ENCODE data around the gene TMEM242. TPM values are rescaled to one million over a fixed set of nuclear protein-coding genes. Genes with fewer than 3 reads are reported as not detected.

TMEM242 gene
- total RNA-seq, 4 donors from 2014 or later: 3.9 to 7.7 (median 6.3) TPM

DNA sequence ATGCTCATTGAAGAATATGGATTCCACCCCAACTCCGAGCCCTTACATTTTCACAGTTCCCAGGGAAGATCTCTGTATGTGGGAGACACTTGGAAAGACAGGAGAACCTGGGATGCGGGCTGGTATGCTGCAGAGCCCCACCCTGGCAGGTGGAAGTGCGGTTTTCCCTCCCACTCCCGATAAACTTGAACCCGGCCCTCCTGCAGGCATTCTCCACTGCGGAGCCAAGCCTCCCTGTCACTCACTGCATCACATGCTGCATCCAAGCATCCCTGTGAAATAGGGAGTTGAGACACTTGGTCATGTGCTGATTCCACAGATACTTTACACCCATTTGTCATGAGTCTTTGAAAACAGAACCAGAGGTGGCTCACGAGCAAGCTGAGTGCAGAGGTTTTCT is 35.4 kb downstream of the TMEM242 start:
- Histone ChIP-seq H3K36me3 (peaks cover 0 to 26% of the 10 kb centered on the region in 2 donors), H3K9me3 (no peaks in the 10 kb centered on the region), H3K27me3 (no peaks in the 10 kb centered on the region), H3K27ac (no peak overlapping the region), H3K4me1 (no peaks in the 10 kb centered on the region), H3K4me3 (no peak overlapping the region)
- DNase-seq (no peak), ATAC-seq (no peak)
- in situ Hi-C loops (cut with MboI; ENCODE audit: low sequenced_read_pairs in 4 of 4): loop anchor here in 1 of 4 donors (25.0 kb wide), 1 partner anchor 251 kb away; no protein-coding TSS in a partner anchor
- intact Hi-C loops (cut with DNase I; ENCODE audit: low total_unique reads): no loop called here
- no peak for TF ChIP-seq POLR2A (IDR thresholded peaks at IDR 0.05)
- TF ChIP-seq CTCF (IDR thresholded peaks at IDR 0.05 in 4 of 5, conservative IDR thresholded peaks at IDR 0.05 in 1 of 5): no peak

GRCh38 chr6:157287247-157287850 is 36.0 kb downstream of the TMEM242 start:
- Histone ChIP-seq H3K27ac (no peak overlapping the region), H3K27me3 (no peaks in the 10 kb centered on the region), H3K36me3 (peaks cover 0 to 20% of the 10 kb centered on the region in 2 donors), H3K9me3 (no peaks in the 10 kb centered on the region), H3K4me1 (no peaks in the 10 kb centered on the region), H3K4me3 (no peak overlapping the region)
- TF ChIP-seq CTCF (IDR thresholded peaks at IDR 0.05 in 4 of 5, conservative IDR thresholded peaks at IDR 0.05 in 1 of 5): no peak
- intact Hi-C loops (cut with DNase I; ENCODE audit: low total_unique reads) (no loop called here), in situ Hi-C loops (cut with MboI; ENCODE audit: low sequenced_read_pairs in 4 of 4) (loop anchor here in 1 of 4 donors (25.0 kb wide), 1 partner anchor 250 kb away; no protein-coding TSS in a partner anchor)
- ATAC-seq: no peak
- no peak for DNase-seq

DNA sequence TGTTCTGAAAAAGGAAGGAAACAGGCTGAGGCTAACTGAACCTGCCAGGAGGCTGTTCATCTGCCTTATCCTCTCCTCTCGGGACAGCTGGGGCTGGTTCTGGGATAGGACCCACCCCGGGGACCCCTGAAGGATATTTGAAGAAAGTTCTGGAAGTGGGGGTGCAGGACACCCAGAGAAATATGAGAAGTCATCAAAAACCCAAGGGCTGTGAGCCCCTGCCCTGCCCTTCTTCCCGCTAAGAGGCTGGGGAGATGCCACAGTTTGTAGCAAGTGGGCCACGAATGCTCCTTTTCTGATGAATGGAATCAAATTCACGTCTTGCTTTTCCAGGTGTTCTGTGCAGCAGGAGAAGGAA is 37.9 kb downstream of the TMEM242 start:
- H3K9me3 ChIP-seq: no peaks in the 10 kb centered on the region
- in situ Hi-C loops (cut with MboI; ENCODE audit: low sequenced_read_pairs in 4 of 4): loop anchor here in 1 of 4 donors (25.0 kb wide), 1 partner anchor 248 kb away; no protein-coding TSS in a partner anchor
- H3K27me3 ChIP-seq: no peaks in the 10 kb centered on the region
- peaks cover 0 to 6% of the 10 kb centered on the region in 2 donors for H3K36me3 ChIP-seq
- DNase-seq: no peak
- no peak overlapping the region for H3K4me3 ChIP-seq
- H3K27ac ChIP-seq: no peak overlapping the region
- ATAC-seq: no peak
- no peak for TF ChIP-seq POLR2A (IDR thresholded peaks at IDR 0.05)
- no peak for TF ChIP-seq CTCF (IDR thresholded peaks at IDR 0.05 in 4 of 5, conservative IDR thresholded peaks at IDR 0.05 in 1 of 5)
- H3K4me1 ChIP-seq: no peaks in the 10 kb centered on the region
- intact Hi-C loops (cut with DNase I; ENCODE audit: low total_unique reads): no loop called here

GRCh38 chr6:157284738-157285421 is 38.4 kb downstream of the TMEM242 start:
- in situ Hi-C loops (cut with MboI; ENCODE audit: low sequenced_read_pairs in 4 of 4): loop anchor here in 1 of 4 donors (25.0 kb wide), 1 partner anchor 248 kb away; no protein-coding TSS in a partner anchor
- no peak for ATAC-seq
- DNase-seq: no peak

More at GRCh38 chr6:157284738-157285421, 38.4 kb downstream of the TMEM242 start:
- no peaks in the 10 kb centered on the region for H3K27me3 ChIP-seq
- no peaks in the 10 kb centered on the region for H3K4me1 ChIP-seq
- H3K36me3 ChIP-seq: peaks cover 0 to 6% of the 10 kb centered on the region in 2 donors
- H3K27ac ChIP-seq: no peak overlapping the region
- intact Hi-C loops (cut with DNase I; ENCODE audit: low total_unique reads): no loop called here
- H3K9me3 ChIP-seq: no peaks in the 10 kb centered on the region
- TF ChIP-seq POLR2A (IDR thresholded peaks at IDR 0.05) (no peak), CTCF (IDR thresholded peaks at IDR 0.05 in 4 of 5, conservative IDR thresholded peaks at IDR 0.05 in 1 of 5) (no peak)
- H3K4me3 ChIP-seq: no peak overlapping the region
